ENCODE results near the gene IQSEC1.

The IQSEC1 gene

DNA sequence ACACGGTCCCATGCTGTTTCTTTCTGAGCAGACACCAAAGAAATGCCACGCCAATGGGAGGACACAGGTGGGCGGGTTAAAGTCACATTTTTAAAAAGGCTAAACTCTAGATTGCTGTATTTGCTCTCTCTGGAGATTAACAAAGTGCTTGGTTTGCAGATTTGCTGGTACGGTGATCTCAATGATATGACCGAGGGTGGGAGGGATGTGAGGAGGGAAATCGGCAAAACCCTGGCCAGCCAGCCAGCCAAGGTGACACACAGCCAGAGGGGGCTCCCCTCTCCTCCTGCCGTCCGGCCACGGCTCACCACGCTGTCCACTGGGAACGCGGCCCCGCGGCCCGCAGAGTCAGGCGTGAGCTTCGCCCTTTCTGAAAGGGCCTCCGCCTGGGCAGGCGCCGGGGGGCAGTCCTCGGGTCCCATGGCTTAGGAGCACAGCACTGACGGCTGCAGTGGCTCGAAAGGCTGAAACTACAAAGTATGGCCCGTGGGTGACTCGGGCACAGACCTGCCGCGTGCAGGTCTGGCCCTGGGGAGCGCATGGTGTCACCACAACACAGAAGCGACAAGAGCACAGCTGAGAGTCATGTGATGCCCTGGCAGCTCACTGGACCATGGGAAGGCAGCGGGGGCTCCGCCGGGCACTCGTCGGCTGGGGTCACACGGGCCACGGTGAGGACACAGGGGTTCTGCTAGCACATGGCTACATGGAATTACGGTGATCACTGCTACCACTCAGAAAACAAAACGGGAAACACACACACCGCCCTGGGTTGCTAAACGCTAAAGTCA, 174.1 kb downstream of the IQSEC1 start:
- no peak overlapping the region for H3K9ac ChIP-seq (ENCODE audit: low read length)
- DNase-seq, result no peak
- no peak overlapping the region for H2BK5ac ChIP-seq (ENCODE audit: low read depth, low read length, poor library complexity, severe bottlenecking)
- H3K27ac ChIP-seq (ENCODE audit: low read length, poor library complexity, severe bottlenecking), result no peak overlapping the region
- H2BK120ac ChIP-seq (ENCODE audit: low read depth, low read length), result no peak overlapping the region
- peaks cover 18% of the 10 kb centered on the region for H3K4me1 ChIP-seq (ENCODE audit: control insufficient read depth, insufficient read depth, low read depth, low read length)
- H3K4ac ChIP-seq (ENCODE audit: low read depth in 1 of 2, low read length in 2 of 2), result no peak overlapping the region
- no peaks in the 10 kb centered on the region for H3K9me3 ChIP-seq (ENCODE audit: control insufficient read depth, low read length)
- H2AFZ ChIP-seq (ENCODE audit: low read depth, low read length), result no peak overlapping the region
- H3K4me3 ChIP-seq (ENCODE audit: insufficient read depth in 1 of 2, low read depth in 1 of 2, low read length in 2 of 2), result no peak overlapping the region
- peaks cover 0 to 8% of the 10 kb centered on the region in 2 experiments for H3K27me3 ChIP-seq (ENCODE audit: control insufficient read depth in 1 of 2, insufficient read depth in 1 of 2, low read length in 2 of 2)
- peaks cover 24 to 60% of the 10 kb centered on the region in 2 experiments for H3K36me3 ChIP-seq (ENCODE audit: control insufficient read depth in 1 of 2, insufficient read depth in 2 of 2, low read depth in 1 of 2, low read length in 2 of 2)
- 94% methylated on average over 40 of the region's 40 CpGs for WGBS
- no peak overlapping the region for H3K4me2 ChIP-seq (ENCODE audit: low read length, poor library complexity, severe bottlenecking)
- H4K8ac ChIP-seq (ENCODE audit: low read length), result no peak overlapping the region
- H2BK12ac ChIP-seq (ENCODE audit: low read length in 2 of 2), result no peak overlapping the region
- peaks cover 9% of the 10 kb centered on the region for H3K79me1 ChIP-seq (replicated peaks; ENCODE audit: low read length, poor library complexity, severe bottlenecking)
- no peak overlapping the region for H4K91ac ChIP-seq (ENCODE audit: low read length)
- H3K18ac ChIP-seq (ENCODE audit: low read depth in 1 of 2, low read length in 2 of 2), result no peak overlapping the region
- no peak overlapping the region for H3K14ac ChIP-seq (ENCODE audit: low read length in 2 of 2)
- H2BK15ac ChIP-seq (ENCODE audit: low read depth, poor library complexity, severe bottlenecking), result no peak overlapping the region
- no peak overlapping the region for H2AK5ac ChIP-seq (ENCODE audit: low read length, severe bottlenecking)
- H3K23ac ChIP-seq (ENCODE audit: low read length in 2 of 2), result no peak overlapping the region

- Histone ChIP-seq H3K4me2 (ENCODE audit: low read length, poor library complexity, severe bottlenecking) (no peak overlapping the region), H3K27ac (ENCODE audit: low read length, poor library complexity, severe bottlenecking) (no peak overlapping the region), H3K27me3 (ENCODE audit: control insufficient read depth in 1 of 2, insufficient read depth in 1 of 2, low read length in 2 of 2) (peaks cover 0 to 16% of the 10 kb centered on the region in 2 experiments), H4K91ac (ENCODE audit: low read length) (no peak overlapping the region), H3K18ac (ENCODE audit: low read depth in 1 of 2, low read length in 2 of 2) (no peak overlapping the region), H3K23ac (ENCODE audit: low read length in 2 of 2) (no peak overlapping the region), H3K36me3 (ENCODE audit: control insufficient read depth in 1 of 2, insufficient read depth in 2 of 2, low read depth in 1 of 2, low read length in 2 of 2) (peaks cover 24 to 52% of the 10 kb centered on the region in 2 experiments), H3K9me3 (ENCODE audit: control insufficient read depth, low read length) (no peaks in the 10 kb centered on the region), H2AK5ac (ENCODE audit: low read length, severe bottlenecking) (no peak overlapping the region), H2BK5ac (ENCODE audit: low read depth, low read length, poor library complexity, severe bottlenecking) (no peak overlapping the region), H2BK15ac (ENCODE audit: low read depth, poor library complexity, severe bottlenecking) (no peak overlapping the region), H3K4ac (ENCODE audit: low read depth in 1 of 2, low read length in 2 of 2) (no peak overlapping the region), H3K9ac (ENCODE audit: low read length) (no peak overlapping the region), H3K79me1 (replicated peaks; ENCODE audit: low read length, poor library complexity, severe bottlenecking) (peaks cover 8% of the 10 kb centered on the region), H3K4me3 (ENCODE audit: insufficient read depth in 1 of 2, low read depth in 1 of 2, low read length in 2 of 2) (no peak overlapping the region), H4K8ac (ENCODE audit: low read length) (no peak overlapping the region), H3K14ac (ENCODE audit: low read length in 2 of 2) (no peak overlapping the region), H3K4me1 (ENCODE audit: control insufficient read depth, insufficient read depth, low read depth, low read length) (peaks cover 19% of the 10 kb centered on the region), H2BK120ac (ENCODE audit: low read depth, low read length) (no peak overlapping the region), H2BK12ac (ENCODE audit: low read length in 2 of 2) (no peak overlapping the region), H2AFZ (ENCODE audit: low read depth, low read length) (no peak overlapping the region)
- 93% methylated on average over 22 of the region's 22 CpGs for WGBS
- no peak for DNase-seq
Observed at GRCh38 chr3:12898290-12898964, 174.8 kb downstream of the IQSEC1 start.

- peaks cover 24 to 45% of the 10 kb centered on the region in 2 experiments for H3K36me3 ChIP-seq (ENCODE audit: control insufficient read depth in 1 of 2, insufficient read depth in 2 of 2, low read depth in 1 of 2, low read length in 2 of 2)
- H3K4me3 ChIP-seq (ENCODE audit: insufficient read depth in 1 of 2, low read depth in 1 of 2, low read length in 2 of 2), result no peak overlapping the region
- H3K14ac ChIP-seq (ENCODE audit: low read length in 2 of 2), result no peak overlapping the region
- no peak overlapping the region for H2AK5ac ChIP-seq (ENCODE audit: low read length, severe bottlenecking)
- no peak overlapping the region for H3K4me2 ChIP-seq (ENCODE audit: low read length, poor library complexity, severe bottlenecking)
- no peaks in the 10 kb centered on the region for H3K9me3 ChIP-seq (ENCODE audit: control insufficient read depth, low read length)
- H2AFZ ChIP-seq (ENCODE audit: low read depth, low read length), result no peak overlapping the region
- H2BK5ac ChIP-seq (ENCODE audit: low read depth, low read length, poor library complexity, severe bottlenecking), result no peak overlapping the region
- H4K8ac ChIP-seq (ENCODE audit: low read length), result no peak overlapping the region
- no peak overlapping the region for H2BK12ac ChIP-seq (ENCODE audit: low read length in 2 of 2)
- H3K23ac ChIP-seq (ENCODE audit: low read length in 2 of 2), result no peak overlapping the region
- H3K27ac ChIP-seq (ENCODE audit: low read length, poor library complexity, severe bottlenecking), result no peak overlapping the region
- H2BK15ac ChIP-seq (ENCODE audit: low read depth, poor library complexity, severe bottlenecking), result no peak overlapping the region
- H3K18ac ChIP-seq (ENCODE audit: low read depth in 1 of 2, low read length in 2 of 2), result no peak overlapping the region
- no peak overlapping the region for H3K4ac ChIP-seq (ENCODE audit: low read depth in 1 of 2, low read length in 2 of 2)
- peaks cover 21% of the 10 kb centered on the region for H3K4me1 ChIP-seq (ENCODE audit: control insufficient read depth, insufficient read depth, low read depth, low read length)
- H3K27me3 ChIP-seq (ENCODE audit: control insufficient read depth in 1 of 2, insufficient read depth in 1 of 2, low read length in 2 of 2), result peaks cover 0 to 21% of the 10 kb centered on the region in 2 experiments
- WGBS, result 88% methylated on average over 13 of the region's 13 CpGs
- H3K79me1 ChIP-seq (replicated peaks; ENCODE audit: low read length, poor library complexity, severe bottlenecking), result peaks cover 7% of the 10 kb centered on the region
- DNase-seq, result no peak
- no peak overlapping the region for H4K91ac ChIP-seq (ENCODE audit: low read length)
- no peak overlapping the region for H2BK120ac ChIP-seq (ENCODE audit: low read depth, low read length)
- H3K9ac ChIP-seq (ENCODE audit: low read length), result no peak overlapping the region
Observed at GRCh38 chr3:12897381-12898289, 175.6 kb downstream of the IQSEC1 start.

Measured in mesenchymal stem cell (in vitro differentiated cells and primary cell).